ACC112 (cell line): ENCODE data around the gene MCM5.
"Not testable (repeated sequence)": the region's sequence is repeated elsewhere in the genome, so short reads cannot be mapped to it uniquely, and the experiment has no call there.

ENCODE experiments used
- H2AFZ ChIP-seq: fragments of 200-600 bp; sonication (generic); one replicate; pipeline ENCODE4 v1.6.0; 2017; ENCODE audit warnings: antibody characterized with exemption, low read length; ENCODE audit not compliant: unreplicated experiment
- H3K27ac ChIP-seq: fragments of 200-600 bp; sonication (generic); 2 replicates; pipeline ENCODE4 v1.5.1; 2014; ENCODE audit warnings: low read depth, mild to moderate bottlenecking, antibody characterized with exemption, low read length, moderate library complexity
- H3K27me3 ChIP-seq: fragments of 200-600 bp; sonication (generic); 2 replicates; pipeline ENCODE4 v1.6.1; 2014; ENCODE audit warnings: mild to moderate bottlenecking, antibody characterized with exemption, low read length, moderate library complexity, mixed read lengths; ENCODE audit not compliant: insufficient read depth
- H3K36me3 ChIP-seq: fragments of 200-600 bp; sonication (generic); 2 replicates; pipeline ENCODE4 v1.6.1; 2016; ENCODE audit warnings: mild to moderate bottlenecking, antibody characterized with exemption, low read length, moderate library complexity, mixed read lengths; ENCODE audit not compliant: insufficient read depth
- H3K4me1 ChIP-seq: fragments of 200-600 bp; sonication (generic); one replicate; pipeline ENCODE4 v1.6.1; 2016; ENCODE audit warnings: low read length, mixed read lengths; ENCODE audit not compliant: insufficient read depth, unreplicated experiment, control insufficient read depth
- H3K4me3 ChIP-seq: fragments of 200-600 bp; sonication (generic); 2 replicates; pipeline ENCODE4 v1.5.1; 2014; ENCODE audit warnings: mild to moderate bottlenecking, low read depth, low read length
- H3K79me2 ChIP-seq: fragments of 200-600 bp; sonication (generic); one replicate; pipeline ENCODE4 v1.6.0; 2016; ENCODE audit warnings: low read length; ENCODE audit not compliant: control insufficient read depth, unreplicated experiment, insufficient read depth

The MCM5 gene

GRCh38 chr22:35392357-35392756 lies 7.6 kb upstream of the MCM5 start:
- H3K4me1 ChIP-seq, result peaks cover 4% of the 10 kb centered on the region
- H3K79me2 ChIP-seq, result no peaks in the 10 kb centered on the region

GRCh38 chr22:35393116-35394010 lies 6.6 kb upstream of the MCM5 start:
- Histone ChIP-seq H3K27ac (no peak overlapping the region; the same call in 1 of the 2 replicates), H2AFZ (no peak overlapping the region), H3K27me3 (no peaks in the 10 kb centered on the region)

More at GRCh38 chr22:35392357-35392756, 7.6 kb upstream of the MCM5 start:
- Histone ChIP-seq H3K36me3 (no peaks in the 10 kb centered on the region), H3K27me3 (no peaks in the 10 kb centered on the region), H3K27ac (no peak overlapping the region), H2AFZ (no peak overlapping the region), H3K4me3 (no peak overlapping the region)

GRCh38 chr22:35394011-35394312 lies 6.0 kb upstream of the MCM5 start:
- Histone ChIP-seq H3K4me1 (peaks cover 4% of the 10 kb centered on the region), H3K27me3 (no peaks in the 10 kb centered on the region), H3K27ac (no peak overlapping the region), H3K79me2 (no peaks in the 10 kb centered on the region), H3K4me3 (no peak overlapping the region), H3K36me3 (no peaks in the 10 kb centered on the region), H2AFZ (no peak overlapping the region)

More at GRCh38 chr22:35393116-35394010, 6.6 kb upstream of the MCM5 start:
- no peaks in the 10 kb centered on the region for H3K36me3 ChIP-seq
- peaks cover 4% of the 10 kb centered on the region for H3K4me1 ChIP-seq
- no peaks in the 10 kb centered on the region for H3K79me2 ChIP-seq
- H3K4me3 ChIP-seq, result no peak overlapping the region

DNA sequence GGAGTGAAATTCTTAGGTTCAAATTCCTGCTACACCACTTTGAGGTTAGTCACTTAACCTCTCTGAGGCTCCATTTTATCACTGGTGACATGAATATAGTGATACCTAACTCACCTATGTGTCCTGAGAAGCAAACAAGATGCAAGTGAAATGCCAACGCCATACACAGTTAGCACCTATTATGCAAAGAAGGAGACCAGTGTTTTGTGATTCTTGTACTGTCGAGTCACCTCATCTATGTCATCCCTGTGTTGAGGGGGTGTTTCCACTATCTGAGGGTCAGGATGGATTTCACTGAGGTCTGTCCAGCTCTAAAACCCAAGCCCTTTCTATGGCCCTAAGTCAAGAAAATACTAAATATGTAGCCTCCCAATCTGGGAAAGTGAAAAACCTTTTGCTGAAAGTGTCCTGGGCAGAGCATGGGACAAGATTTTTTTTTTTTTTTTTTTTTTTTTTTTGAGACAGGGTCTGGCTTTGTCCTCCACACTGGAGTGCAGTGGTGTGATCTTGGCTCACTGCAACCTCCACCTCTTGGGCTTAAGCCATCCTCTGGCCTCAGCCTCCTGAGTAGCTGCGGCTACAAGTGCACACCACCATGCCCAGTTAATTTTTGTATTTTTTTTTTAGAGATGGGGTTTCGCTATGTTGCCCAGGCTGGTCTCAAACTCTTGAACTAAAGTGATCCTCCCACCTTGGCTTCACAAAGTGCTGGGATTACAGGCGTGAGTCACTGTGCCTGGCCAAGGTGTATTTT lies 5.0 kb upstream of the MCM5 start:
- no peak overlapping the region for H3K4me3 ChIP-seq
- H3K79me2 ChIP-seq, result no peaks in the 10 kb centered on the region
- no peaks in the 10 kb centered on the region for H3K36me3 ChIP-seq
- peaks cover 4% of the 10 kb centered on the region for H3K4me1 ChIP-seq
- no peak overlapping the region for H3K27ac ChIP-seq
- H2AFZ ChIP-seq, result no peak overlapping the region
- H3K27me3 ChIP-seq, result no peaks in the 10 kb centered on the region

GRCh38 chr22:35396622-35397021 lies 3.3 kb upstream of the MCM5 start:
- H2AFZ ChIP-seq, H3K27me3 ChIP-seq, H3K4me3 ChIP-seq, H3K36me3 ChIP-seq, H3K79me2 ChIP-seq, H3K27ac ChIP-seq: not testable (repeated sequence)
- H3K4me1 ChIP-seq, result peaks cover 12% of the 10 kb centered on the region

- H3K27me3 ChIP-seq, result no peaks in the 10 kb centered on the region
- no peaks in the 10 kb centered on the region for H3K36me3 ChIP-seq
- H3K4me3 ChIP-seq, result no peak overlapping the region
- peaks cover 3% of the 10 kb centered on the region for H3K79me2 ChIP-seq
- H3K27ac ChIP-seq, result no peak overlapping the region
- H3K4me1 ChIP-seq, result peaks cover 14% of the 10 kb centered on the region
- H2AFZ ChIP-seq, result no peak overlapping the region
These were observed 2.6 kb upstream of the MCM5 start for GRCh38 chr22:35397095-35397904.

DNA sequence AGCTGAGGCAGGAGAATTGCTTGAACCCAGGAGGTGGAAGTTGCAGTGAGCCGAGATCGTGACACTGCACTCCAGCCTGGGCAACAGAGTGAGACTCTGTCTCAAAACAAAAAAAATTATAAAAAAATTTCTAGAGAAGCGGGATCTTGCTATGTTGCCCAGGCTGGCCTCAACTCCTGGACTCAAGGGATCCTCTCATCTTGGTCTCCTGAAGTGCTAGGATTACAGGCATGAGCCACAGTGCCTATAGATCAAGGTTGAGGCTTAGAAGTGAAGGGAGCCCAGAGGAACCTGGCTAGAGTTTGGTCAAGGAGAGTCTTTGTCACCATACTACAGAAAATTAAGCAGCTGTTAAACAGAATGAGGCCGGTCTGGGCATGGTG lies 1.4 kb upstream of the MCM5 start:
- H3K36me3 ChIP-seq, result no peaks in the 10 kb centered on the region
- peaks cover 12% of the 10 kb centered on the region for H3K4me1 ChIP-seq
- H3K27me3 ChIP-seq, result no peaks in the 10 kb centered on the region
- no peak overlapping the region for H2AFZ ChIP-seq
- no peak overlapping the region for H3K27ac ChIP-seq
- no peak overlapping the region for H3K4me3 ChIP-seq
- H3K79me2 ChIP-seq, result peaks cover 3% of the 10 kb centered on the region

DNA sequence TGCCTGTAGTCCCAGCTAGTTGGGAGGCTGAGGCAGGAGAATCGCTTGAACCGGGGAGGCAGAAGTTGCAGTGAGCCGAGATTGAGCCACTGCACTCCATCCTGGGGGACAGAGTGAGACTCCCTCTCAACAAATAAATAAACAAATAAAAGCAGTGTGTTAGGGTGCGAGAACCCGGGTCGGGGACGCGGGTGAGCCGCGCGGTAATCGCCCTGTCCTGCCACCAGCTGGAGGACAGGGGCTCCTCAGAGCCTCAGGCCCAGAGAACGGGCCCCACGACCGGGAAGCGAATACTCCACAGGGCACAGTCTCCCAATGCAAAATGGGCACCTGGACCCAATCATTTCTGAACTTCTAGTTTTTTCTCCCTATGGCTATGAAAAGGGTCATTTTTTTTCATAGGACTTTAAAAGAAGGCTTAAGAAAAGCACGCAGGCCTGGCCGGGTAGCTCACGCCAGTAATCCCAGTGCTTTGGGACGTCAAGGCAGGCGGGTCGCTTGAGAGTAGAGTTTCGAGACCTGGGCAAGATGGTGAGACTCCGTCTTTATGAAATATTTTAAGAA lies 744 bp upstream of the MCM5 start:
- peaks cover 3% of the 10 kb centered on the region for H3K79me2 ChIP-seq
- H3K27ac ChIP-seq, result peak overlapping the region; percentile 26
- peak overlapping the region; percentile 53 for H2AFZ ChIP-seq
- H3K4me3 ChIP-seq, result peak overlapping the region; percentile 83
- no peaks in the 10 kb centered on the region for H3K27me3 ChIP-seq
- H3K36me3 ChIP-seq, result no peaks in the 10 kb centered on the region
- H3K4me1 ChIP-seq, result peaks cover 10% of the 10 kb centered on the region

DNA sequence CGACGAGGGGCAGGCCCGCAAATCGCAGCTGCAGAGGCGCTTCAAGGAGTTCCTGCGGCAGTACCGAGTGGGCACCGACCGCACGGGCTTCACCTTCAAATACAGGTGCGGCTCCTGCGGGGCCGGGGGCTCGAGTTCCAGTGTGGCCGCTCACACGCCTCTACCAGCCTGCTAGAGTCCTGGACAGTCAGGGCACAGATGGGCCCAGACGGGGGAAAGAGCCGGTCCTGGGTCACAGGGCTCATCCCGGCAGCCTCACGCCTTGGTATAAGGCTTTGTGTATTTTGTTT lies 506 bp downstream of the MCM5 start:
- Histone ChIP-seq H3K4me3 (peak overlapping the region; percentile 83), H3K79me2 (peaks cover 3% of the 10 kb centered on the region), H3K27ac (peak overlapping the region; percentile 53; the same call in 1 of the 2 replicates), H3K4me1 (peaks cover 10% of the 10 kb centered on the region), H2AFZ (peak overlapping the region; percentile 70), H3K36me3 (no peaks in the 10 kb centered on the region), H3K27me3 (no peaks in the 10 kb centered on the region)

DNA sequence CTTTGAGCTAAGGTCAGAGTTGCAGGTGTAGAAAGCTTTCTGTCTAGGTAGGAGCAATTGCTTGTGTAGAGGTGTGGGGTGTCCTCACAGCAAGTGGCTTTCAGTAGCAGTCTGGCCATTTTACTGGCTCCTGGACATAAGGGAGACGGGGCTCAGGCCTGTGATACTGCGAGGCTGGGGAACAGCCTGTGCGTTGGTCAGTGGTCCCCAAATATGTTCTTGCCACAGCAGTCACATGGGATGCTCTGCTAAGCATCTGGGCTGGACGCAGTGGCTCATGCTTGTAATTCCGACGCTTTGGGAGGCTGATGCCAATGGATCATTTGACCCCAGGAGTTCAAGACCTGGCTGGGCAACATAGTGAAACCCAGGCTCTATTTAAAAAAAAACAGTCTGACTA lies 1.9 kb downstream of the MCM5 start:
- no peak overlapping the region for H3K27ac ChIP-seq
- peaks cover 10% of the 10 kb centered on the region for H3K4me1 ChIP-seq

More for the DNA sequence above, 1.9 kb downstream of the MCM5 start:
- H3K79me2 ChIP-seq, result peaks cover 3% of the 10 kb centered on the region
- H2AFZ ChIP-seq, result no peak overlapping the region
- H3K36me3 ChIP-seq, result no peaks in the 10 kb centered on the region
- H3K27me3 ChIP-seq, result no peaks in the 10 kb centered on the region
- no peak overlapping the region for H3K4me3 ChIP-seq
